VCaP (cell line): ENCODE results near the gene PRKCE.

ENCODE experiments used
- H3K27ac ChIP-seq: fragments of 450-650 bp; 2 replicates; pipeline ENCODE4 v1.5.1; 2017
- CTCF ChIP-seq: fragments of 450-650 bp; conservative IDR thresholded peaks from 2 replicates; pipeline ENCODE4 v1.5.1; 2017; ENCODE audit warnings: mild to moderate bottlenecking, moderate library complexity

Gene PRKCE

DNA sequence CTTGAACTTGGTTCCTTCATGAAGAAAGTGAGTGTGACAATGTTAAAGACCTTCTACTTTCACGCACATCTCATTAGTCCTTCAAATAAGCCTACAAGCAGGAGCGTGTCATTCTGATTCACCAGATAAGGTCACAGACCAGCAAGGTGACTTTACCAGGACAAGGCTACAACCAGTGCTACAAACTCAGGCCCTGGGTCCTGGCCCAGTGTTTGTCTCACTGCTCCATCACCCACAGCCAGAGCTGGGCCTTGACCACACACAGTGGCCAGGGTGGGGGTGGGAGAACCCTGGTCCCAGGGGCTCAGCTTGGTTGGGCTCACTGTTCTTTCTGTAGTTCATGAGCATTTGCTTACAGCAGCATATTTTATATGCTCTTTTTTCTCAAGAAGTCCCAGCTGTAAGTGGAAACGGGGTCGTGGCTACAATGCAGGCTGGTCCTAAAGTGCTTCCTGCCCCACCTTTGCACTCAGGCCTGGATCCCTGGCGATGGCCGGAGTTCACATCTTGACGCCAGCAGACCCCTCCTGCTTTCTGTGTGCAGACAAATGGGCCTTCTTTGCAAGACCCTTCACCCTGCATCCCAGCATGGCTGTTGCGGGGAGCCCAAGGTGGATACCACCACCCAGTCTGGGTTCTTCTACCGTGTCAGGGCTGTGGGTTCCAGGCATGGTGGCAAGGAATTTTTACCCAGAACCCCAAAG lies 492.1 kb downstream of the PRKCE start:
- H3K27ac ChIP-seq = no peak overlapping the region
- no peak for TF ChIP-seq CTCF

GRCh38 chr2:46144133-46144800 lies 492.8 kb downstream of the PRKCE start:
- no peak for TF ChIP-seq CTCF
- no peak overlapping the region for H3K27ac ChIP-seq

DNA sequence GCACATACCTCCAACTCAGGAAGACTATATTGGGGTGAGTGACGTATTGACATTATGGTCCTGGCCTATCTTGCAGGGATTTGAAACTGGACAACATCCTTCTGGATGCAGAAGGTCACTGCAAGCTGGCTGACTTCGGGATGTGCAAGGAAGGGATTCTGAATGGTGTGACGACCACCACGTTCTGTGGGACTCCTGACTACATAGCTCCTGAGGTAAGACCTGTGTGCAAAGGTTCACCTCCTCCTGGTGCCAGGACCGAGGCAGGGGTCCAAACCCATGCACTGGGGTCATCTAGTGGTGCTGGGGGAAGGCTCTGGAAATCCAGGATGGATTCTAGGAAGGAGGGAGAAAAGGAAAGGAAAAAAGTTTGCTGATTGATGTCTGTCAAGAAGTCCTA lies 493.5 kb downstream of the PRKCE start:
- no peak for TF ChIP-seq CTCF
- no peak overlapping the region for H3K27ac ChIP-seq

GRCh38 chr2:46145840-46146239 lies 494.4 kb downstream of the PRKCE start:
- no peak for TF ChIP-seq CTCF
- no peak overlapping the region for H3K27ac ChIP-seq

GRCh38 chr2:46146866-46147502 lies 495.5 kb downstream of the PRKCE start:
- TF ChIP-seq CTCF = no peak
- no peak overlapping the region for H3K27ac ChIP-seq

GRCh38 chr2:46147626-46148368 lies 496.3 kb downstream of the PRKCE start:
- H3K27ac ChIP-seq = no peak overlapping the region
- no peak for TF ChIP-seq CTCF

- TF ChIP-seq CTCF = no peak
- no peak overlapping the region for H3K27ac ChIP-seq
Measured at GRCh38 chr2:46148369-46148736, 496.9 kb downstream of the PRKCE start.
